ENCODE data around the gene HAND1. TPM values are rescaled to one million over a fixed set of nuclear protein-coding genes. Genes with fewer than 3 reads are reported as not detected.

HAND1 gene
- polyA plus RNA-seq, 1 experiment: not detected

GRCh38 chr5:154498994-154499393 is 21.0 kb upstream of the HAND1 start:
- TF ChIP-seq CTCF (IDR thresholded peaks at IDR 0.05; ENCODE audit: insufficient read depth, low read depth, low read length): no peak
- POLR2A ChIA-PET: no interaction called here
- CTCF ChIA-PET: interaction anchor here (1.2 to 2.4 kb wide), 2 partner anchors 22 to 141 kb away, joined by 5 to 13 read pairs; no protein-coding TSS in a partner anchor
- DNase-seq (ENCODE audit: low read depth): no peak
- H3K36me3 ChIP-seq (ENCODE audit: control insufficient read depth, insufficient read depth, low read length): no peaks in the 10 kb centered on the region
- H3K4me3 ChIP-seq (ENCODE audit: low read depth, low read length): no peak overlapping the region
- peaks cover 12% of the 10 kb centered on the region for H3K27me3 ChIP-seq (ENCODE audit: control insufficient read depth, insufficient read depth, low read length)

- DNase-seq (ENCODE audit: low read depth): no peak
- no peak overlapping the region for H3K4me3 ChIP-seq (ENCODE audit: low read depth, low read length)
- ChIA-PET CTCF (interaction anchor here (1.2 to 2.4 kb wide), 2 partner anchors 22 to 142 kb away, joined by 5 to 13 read pairs; no protein-coding TSS in a partner anchor), POLR2A (no interaction called here)
- H3K27me3 ChIP-seq (ENCODE audit: control insufficient read depth, insufficient read depth, low read length): peaks cover 12% of the 10 kb centered on the region
- no peak for TF ChIP-seq CTCF (IDR thresholded peaks at IDR 0.05; ENCODE audit: insufficient read depth, low read depth, low read length)
- H3K36me3 ChIP-seq (ENCODE audit: control insufficient read depth, insufficient read depth, low read length): no peaks in the 10 kb centered on the region
These were observed 20.6 kb upstream of the HAND1 start for GRCh38 chr5:154498591-154498990.

- no peak for TF ChIP-seq CTCF (IDR thresholded peaks at IDR 0.05; ENCODE audit: insufficient read depth, low read depth, low read length)
- no peak for DNase-seq (ENCODE audit: low read depth)
- ChIA-PET POLR2A (no interaction called here), CTCF (interaction anchor here (0.6 to 2.0 kb wide), 2 partner anchors 10 to 27 kb away, joined by 3 to 5 read pairs; no protein-coding TSS in a partner anchor)
- Histone ChIP-seq H3K36me3 (ENCODE audit: control insufficient read depth, insufficient read depth, low read length) (no peaks in the 10 kb centered on the region), H3K4me3 (ENCODE audit: low read depth, low read length) (no peak overlapping the region), H3K27me3 (ENCODE audit: control insufficient read depth, insufficient read depth, low read length) (peaks cover 11% of the 10 kb centered on the region)
These were observed 16.0 kb upstream of the HAND1 start for GRCh38 chr5:154494036-154494435.

GRCh38 chr5:154493274-154493673 is 15.2 kb upstream of the HAND1 start:
- H3K36me3 ChIP-seq (ENCODE audit: control insufficient read depth, insufficient read depth, low read length): no peaks in the 10 kb centered on the region
- DNase-seq (ENCODE audit: low read depth): no peak
- CTCF ChIA-PET: interaction anchor here (0.7 to 2.0 kb wide), 2 partner anchors 17 to 28 kb away, joined by 4 to 5 read pairs; no protein-coding TSS in a partner anchor
- TF ChIP-seq CTCF (IDR thresholded peaks at IDR 0.05; ENCODE audit: insufficient read depth, low read depth, low read length): no peak
- H3K4me3 ChIP-seq (ENCODE audit: low read depth, low read length): no peak overlapping the region
- H3K27me3 ChIP-seq (ENCODE audit: control insufficient read depth, insufficient read depth, low read length): peaks cover 12% of the 10 kb centered on the region
- POLR2A ChIA-PET: no interaction called here

- H3K27me3 ChIP-seq (ENCODE audit: control insufficient read depth, insufficient read depth, low read length): peaks cover 17% of the 10 kb centered on the region
- H3K4me3 ChIP-seq (ENCODE audit: low read depth, low read length): no peak overlapping the region
- CTCF ChIA-PET: no interaction called here
- POLR2A ChIA-PET: no interaction called here
- no peaks in the 10 kb centered on the region for H3K36me3 ChIP-seq (ENCODE audit: control insufficient read depth, insufficient read depth, low read length)
- no peak for TF ChIP-seq CTCF (IDR thresholded peaks at IDR 0.05; ENCODE audit: insufficient read depth, low read depth, low read length)
- DNase-seq (ENCODE audit: low read depth): no peak
These were observed 13.9 kb upstream of the HAND1 start for GRCh38 chr5:154491941-154492340.
